C4-2B (cell line): ENCODE measurements around the gene KIR3DL1.
"Not testable (repeated sequence)": the region's sequence is repeated elsewhere in the genome, so short reads cannot be mapped to it uniquely, and the experiment has no call there.

Experiments
- ZFX ChIP-seq: fragments of 450-650 bp; IDR thresholded peaks from 2 replicates; pipeline ENCODE4 v1.6.1; 2017
- TF ChIP-seq, protein P1 (sequence below): fragments of 450-650 bp; conservative IDR thresholded peaks from 2 replicates; pipeline ENCODE4 v1.5.1; 2017; ENCODE audit warnings: mild to moderate bottlenecking

GRCh38 chr19:54828064-54828463 is 11.8 kb downstream of the KIR3DL1 start:
- TF ChIP-seq, protein P1, sequence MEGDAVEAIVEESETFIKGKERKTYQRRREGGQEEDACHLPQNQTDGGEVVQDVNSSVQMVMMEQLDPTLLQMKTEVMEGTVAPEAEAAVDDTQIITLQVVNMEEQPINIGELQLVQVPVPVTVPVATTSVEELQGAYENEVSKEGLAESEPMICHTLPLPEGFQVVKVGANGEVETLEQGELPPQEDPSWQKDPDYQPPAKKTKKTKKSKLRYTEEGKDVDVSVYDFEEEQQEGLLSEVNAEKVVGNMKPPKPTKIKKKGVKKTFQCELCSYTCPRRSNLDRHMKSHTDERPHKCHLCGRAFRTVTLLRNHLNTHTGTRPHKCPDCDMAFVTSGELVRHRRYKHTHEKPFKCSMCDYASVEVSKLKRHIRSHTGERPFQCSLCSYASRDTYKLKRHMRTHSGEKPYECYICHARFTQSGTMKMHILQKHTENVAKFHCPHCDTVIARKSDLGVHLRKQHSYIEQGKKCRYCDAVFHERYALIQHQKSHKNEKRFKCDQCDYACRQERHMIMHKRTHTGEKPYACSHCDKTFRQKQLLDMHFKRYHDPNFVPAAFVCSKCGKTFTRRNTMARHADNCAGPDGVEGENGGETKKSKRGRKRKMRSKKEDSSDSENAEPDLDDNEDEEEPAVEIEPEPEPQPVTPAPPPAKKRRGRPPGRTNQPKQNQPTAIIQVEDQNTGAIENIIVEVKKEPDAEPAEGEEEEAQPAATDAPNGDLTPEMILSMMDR, result not testable (repeated sequence)
- TF ChIP-seq ZFX, result not testable (repeated sequence)
